ENCODE data around the gene IFT20.
A peak's percentile ranks its signal among the peaks of the same experiment; 100 is the strongest.

IFT20 gene

GRCh38 chr17:28334666-28335200 lies 539 bp downstream of the IFT20 start:
- no peaks in the 10 kb centered on the region for H3F3A ChIP-seq (ENCODE audit: low read depth)
- H3K4me1 ChIP-seq (ENCODE audit: insufficient read depth, low read length, poor library complexity, severe bottlenecking): peaks cover 24% of the 10 kb centered on the region
- TF ChIP-seq EZH2phosphoT487 (IDR thresholded peaks at IDR 0.05; ENCODE audit: borderline replicate concordance): no peak
- TF ChIP-seq, protein P1, sequence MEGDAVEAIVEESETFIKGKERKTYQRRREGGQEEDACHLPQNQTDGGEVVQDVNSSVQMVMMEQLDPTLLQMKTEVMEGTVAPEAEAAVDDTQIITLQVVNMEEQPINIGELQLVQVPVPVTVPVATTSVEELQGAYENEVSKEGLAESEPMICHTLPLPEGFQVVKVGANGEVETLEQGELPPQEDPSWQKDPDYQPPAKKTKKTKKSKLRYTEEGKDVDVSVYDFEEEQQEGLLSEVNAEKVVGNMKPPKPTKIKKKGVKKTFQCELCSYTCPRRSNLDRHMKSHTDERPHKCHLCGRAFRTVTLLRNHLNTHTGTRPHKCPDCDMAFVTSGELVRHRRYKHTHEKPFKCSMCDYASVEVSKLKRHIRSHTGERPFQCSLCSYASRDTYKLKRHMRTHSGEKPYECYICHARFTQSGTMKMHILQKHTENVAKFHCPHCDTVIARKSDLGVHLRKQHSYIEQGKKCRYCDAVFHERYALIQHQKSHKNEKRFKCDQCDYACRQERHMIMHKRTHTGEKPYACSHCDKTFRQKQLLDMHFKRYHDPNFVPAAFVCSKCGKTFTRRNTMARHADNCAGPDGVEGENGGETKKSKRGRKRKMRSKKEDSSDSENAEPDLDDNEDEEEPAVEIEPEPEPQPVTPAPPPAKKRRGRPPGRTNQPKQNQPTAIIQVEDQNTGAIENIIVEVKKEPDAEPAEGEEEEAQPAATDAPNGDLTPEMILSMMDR (conservative IDR thresholded peaks at IDR 0.05; ENCODE audit: low read length): no peak
- H3K9me3 ChIP-seq (ENCODE audit: insufficient read depth, low read depth, low read length): no peaks in the 10 kb centered on the region
- H3K9me2 ChIP-seq (replicated peaks; ENCODE audit: low read depth, low read length): no peaks in the 10 kb centered on the region
- peak overlapping the region; percentile 97 for H3K4me3 ChIP-seq (ENCODE audit: low read length, poor library complexity, severe bottlenecking)
- H4K20me1 ChIP-seq (ENCODE audit: insufficient read depth, low read length, poor library complexity, severe bottlenecking): peaks cover 4% of the 10 kb centered on the region
- peak overlapping the region; percentile 74 for H3K9ac ChIP-seq (ENCODE audit: low read depth, low read length, poor library complexity, severe bottlenecking)
- H3K27me3 ChIP-seq (ENCODE audit: insufficient read depth, low read length, poor library complexity, severe bottlenecking): no peaks in the 10 kb centered on the region
- peak overlapping the region; percentile 96 for H2AFZ ChIP-seq (ENCODE audit: low read length)
- peak overlapping the region; percentile 84 for H3K4me2 ChIP-seq (ENCODE audit: low read depth, low read length, poor library complexity, severe bottlenecking)
- no peaks in the 10 kb centered on the region; the same call in 1 of the 2 replicates for H3K36me3 ChIP-seq (ENCODE audit: insufficient read depth, low read length)
- peaks cover 39% of the 10 kb centered on the region; the same call in 1 of the 2 replicates for H3K79me2 ChIP-seq (ENCODE audit: insufficient read depth, low read length)

DNA sequence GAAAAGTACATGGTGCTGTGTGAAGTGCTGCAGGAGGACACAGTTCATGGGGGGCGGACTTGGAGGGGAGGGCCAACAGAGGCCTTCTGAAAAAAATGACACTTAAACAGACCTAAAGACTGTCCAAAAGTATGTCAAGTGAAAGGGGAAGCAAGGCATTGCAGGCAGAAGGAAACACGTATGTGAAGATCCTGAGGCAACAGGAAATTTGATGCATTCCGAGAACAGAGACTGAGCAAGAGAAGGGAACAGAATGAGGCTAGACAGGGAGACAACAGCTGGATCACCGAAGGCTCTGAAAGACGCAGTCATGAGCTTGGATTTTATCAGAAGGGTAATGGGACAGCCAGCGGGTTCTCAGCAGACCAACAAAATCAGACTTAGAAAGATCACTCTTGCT lies 1.1 kb downstream of the IFT20 start:
- no peaks in the 10 kb centered on the region for H3K9me2 ChIP-seq (replicated peaks; ENCODE audit: low read depth, low read length)
- no peaks in the 10 kb centered on the region for H3K27me3 ChIP-seq (ENCODE audit: insufficient read depth, low read length, poor library complexity, severe bottlenecking)
- no peak overlapping the region for H2AFZ ChIP-seq (ENCODE audit: low read length)
- no peak for TF ChIP-seq EZH2phosphoT487 (IDR thresholded peaks at IDR 0.05; ENCODE audit: borderline replicate concordance)
- TF ChIP-seq, protein P1 (conservative IDR thresholded peaks at IDR 0.05; ENCODE audit: low read length): no peak
- peaks cover 36% of the 10 kb centered on the region; the same call in 1 of the 2 replicates for H3K79me2 ChIP-seq (ENCODE audit: insufficient read depth, low read length)
- peaks cover 4% of the 10 kb centered on the region for H4K20me1 ChIP-seq (ENCODE audit: insufficient read depth, low read length, poor library complexity, severe bottlenecking)
- H3K9me3 ChIP-seq (ENCODE audit: insufficient read depth, low read depth, low read length): no peaks in the 10 kb centered on the region
- peaks cover 24% of the 10 kb centered on the region for H3K4me1 ChIP-seq (ENCODE audit: insufficient read depth, low read length, poor library complexity, severe bottlenecking)
- H3F3A ChIP-seq (ENCODE audit: low read depth): no peaks in the 10 kb centered on the region
- peak overlapping the region; percentile 97 for H3K4me3 ChIP-seq (ENCODE audit: low read length, poor library complexity, severe bottlenecking)
- H3K4me2 ChIP-seq (ENCODE audit: low read depth, low read length, poor library complexity, severe bottlenecking): peak overlapping the region; percentile 84
- H3K9ac ChIP-seq (ENCODE audit: low read depth, low read length, poor library complexity, severe bottlenecking): peak overlapping the region; percentile 74
- peaks cover 4% of the 10 kb centered on the region; the same call in 1 of the 2 replicates for H3K36me3 ChIP-seq (ENCODE audit: insufficient read depth, low read length)

GRCh38 chr17:28333083-28333746 lies 2.1 kb downstream of the IFT20 start:
- no peak overlapping the region for H3K4me3 ChIP-seq (ENCODE audit: low read length, poor library complexity, severe bottlenecking)
- peaks cover 4% of the 10 kb centered on the region for H4K20me1 ChIP-seq (ENCODE audit: insufficient read depth, low read length, poor library complexity, severe bottlenecking)
- H3K36me3 ChIP-seq (ENCODE audit: insufficient read depth, low read length): peaks cover 13% of the 10 kb centered on the region; the same call in 1 of the 2 replicates
- no peaks in the 10 kb centered on the region for H3K9me2 ChIP-seq (replicated peaks; ENCODE audit: low read depth, low read length)
- H2AFZ ChIP-seq (ENCODE audit: low read length): no peak overlapping the region
- no peaks in the 10 kb centered on the region for H3K27me3 ChIP-seq (ENCODE audit: insufficient read depth, low read length, poor library complexity, severe bottlenecking)
- H3K9me3 ChIP-seq (ENCODE audit: insufficient read depth, low read depth, low read length): no peaks in the 10 kb centered on the region
- TF ChIP-seq, protein P1 (conservative IDR thresholded peaks at IDR 0.05; ENCODE audit: low read length): no peak
- no peak for TF ChIP-seq EZH2phosphoT487 (IDR thresholded peaks at IDR 0.05; ENCODE audit: borderline replicate concordance)
- peaks cover 24% of the 10 kb centered on the region for H3K4me1 ChIP-seq (ENCODE audit: insufficient read depth, low read length, poor library complexity, severe bottlenecking)
- peaks cover 36% of the 10 kb centered on the region; the same call in 1 of the 2 replicates for H3K79me2 ChIP-seq (ENCODE audit: insufficient read depth, low read length)
- H3K9ac ChIP-seq (ENCODE audit: low read depth, low read length, poor library complexity, severe bottlenecking): peak overlapping the region; percentile 74
- no peaks in the 10 kb centered on the region for H3F3A ChIP-seq (ENCODE audit: low read depth)
- peak overlapping the region; percentile 20 for H3K4me2 ChIP-seq (ENCODE audit: low read depth, low read length, poor library complexity, severe bottlenecking)
